Activated naive CD4-positive, alpha-beta T cell treated with anti-CD3 and anti-CD28 coated beads, Interleukin-2, amount 50 U/mL, for 72 hours (primary cell): Measurements from ENCODE around the gene SIVA1. TPM values are rescaled to one million over a fixed set of nuclear protein-coding genes. Genes with fewer than 3 reads are reported as not detected.

Experiments
- ATAC-seq, 2 donors: fragments of 150-1000 bp; cut with Tn5 transposase; 2 replicates each; pipeline ENCODE4 v1.10.0; 2021; ENCODE audit warnings: mild to moderate bottlenecking in 2 of 2, moderate library complexity in 2 of 2
- DNase-seq, 2 donors: peaks; one replicate each; pipeline ENCODE4 v3.0.0; 2021 to 2022; ENCODE audit warnings: low spot score in 2 of 2
- H3K27ac Mint-ChIP-seq, 2 donors: one replicate each; pipeline ENCODE4 v1.8.0; 2022; ENCODE audit warnings: mild to moderate bottlenecking in 2 of 2, mixed read lengths in 2 of 2
- H3K36me3 Mint-ChIP-seq, 2 donors: one replicate each; pipeline ENCODE4 v1.8.0; 2022; ENCODE audit warnings: mixed read lengths in 2 of 2
- H3K9me3 Mint-ChIP-seq, 2 donors: one replicate each; pipeline ENCODE4 v1.8.0; 2022; ENCODE audit warnings: mixed read lengths in 2 of 2
- total RNA-seq, 2 donors: library from RNA; stranded (reverse); gene quantifications; one replicate each; pipeline ENCODE4 v1.2.3, GENCODE V29; 2022

SIVA1 gene
- total RNA-seq, 2 donors from 2014 or later: 86.1 to 87.1 TPM

- ATAC-seq (no peak), DNase-seq (no peak)
- no peak overlapping the region for H3K27ac Mint-ChIP-seq
- no peaks in the 10 kb centered on the region for H3K36me3 Mint-ChIP-seq
- no peaks in the 10 kb centered on the region for H3K9me3 Mint-ChIP-seq
These were observed 23.1 kb upstream of the SIVA1 start for GRCh38 chr14:104729835-104730181.

- H3K36me3 Mint-ChIP-seq: no peaks in the 10 kb centered on the region
These were observed 22.5 kb upstream of the SIVA1 start for GRCh38 chr14:104730487-104730886.

GRCh38 chr14:104731320-104732294 is 21.3 kb upstream of the SIVA1 start:
- H3K27ac Mint-ChIP-seq: no peak overlapping the region
- ATAC-seq: no peak
- DNase-seq: no peak
- no peaks in the 10 kb centered on the region for H3K36me3 Mint-ChIP-seq
- H3K9me3 Mint-ChIP-seq: no peaks in the 10 kb centered on the region

More at GRCh38 chr14:104730487-104730886, 22.5 kb upstream of the SIVA1 start:
- DNase-seq (no peak), ATAC-seq (no peak)
- H3K9me3 Mint-ChIP-seq: no peaks in the 10 kb centered on the region
- H3K27ac Mint-ChIP-seq: peak overlapping the region in 1 of 2 donors; percentile 50

GRCh38 chr14:104732355-104732804 is 20.6 kb upstream of the SIVA1 start:
- H3K27ac Mint-ChIP-seq: no peak overlapping the region
- H3K9me3 Mint-ChIP-seq: no peaks in the 10 kb centered on the region
- ATAC-seq (no peak), DNase-seq (no peak)
- H3K36me3 Mint-ChIP-seq: no peaks in the 10 kb centered on the region

GRCh38 chr14:104732931-104733681 is 19.8 kb upstream of the SIVA1 start:
- Mint-ChIP-seq H3K9me3 (no peaks in the 10 kb centered on the region), H3K36me3 (no peaks in the 10 kb centered on the region), H3K27ac (no peak overlapping the region)
- ATAC-seq (no peak), DNase-seq (no peak)

- no peaks in the 10 kb centered on the region for H3K36me3 Mint-ChIP-seq
- no peaks in the 10 kb centered on the region for H3K9me3 Mint-ChIP-seq
- ATAC-seq: no peak
These were observed 18.8 kb upstream of the SIVA1 start for GRCh38 chr14:104734051-104734587.

GRCh38 chr14:104734601-104734990 is 18.4 kb upstream of the SIVA1 start:
- ATAC-seq (no peak), DNase-seq (no peak)
- no peaks in the 10 kb centered on the region for H3K9me3 Mint-ChIP-seq
- no peaks in the 10 kb centered on the region for H3K36me3 Mint-ChIP-seq
- no peak overlapping the region for H3K27ac Mint-ChIP-seq

More at GRCh38 chr14:104734051-104734587, 18.8 kb upstream of the SIVA1 start:
- no peak for DNase-seq
- H3K27ac Mint-ChIP-seq: no peak overlapping the region

GRCh38 chr14:104734991-104735779 is 17.8 kb upstream of the SIVA1 start:
- H3K36me3 Mint-ChIP-seq: no peaks in the 10 kb centered on the region
- no peak for ATAC-seq
- DNase-seq: no peak
- no peak overlapping the region for H3K27ac Mint-ChIP-seq
- H3K9me3 Mint-ChIP-seq: no peaks in the 10 kb centered on the region

GRCh38 chr14:104735830-104736642 is 16.9 kb upstream of the SIVA1 start:
- H3K27ac Mint-ChIP-seq: no peak overlapping the region
- H3K36me3 Mint-ChIP-seq: no peaks in the 10 kb centered on the region
- ATAC-seq: no peak
- no peak for DNase-seq
- no peaks in the 10 kb centered on the region for H3K9me3 Mint-ChIP-seq

- DNase-seq: no peak
- ATAC-seq: no peak
- no peaks in the 10 kb centered on the region for H3K9me3 Mint-ChIP-seq
- H3K27ac Mint-ChIP-seq: no peak overlapping the region
- no peaks in the 10 kb centered on the region for H3K36me3 Mint-ChIP-seq
These were observed 14.4 kb upstream of the SIVA1 start for GRCh38 chr14:104738375-104739019.

- H3K27ac Mint-ChIP-seq: no peak overlapping the region
- no peak for ATAC-seq
- no peaks in the 10 kb centered on the region for H3K36me3 Mint-ChIP-seq
- no peaks in the 10 kb centered on the region for H3K9me3 Mint-ChIP-seq
- no peak for DNase-seq
These were observed 13.9 kb upstream of the SIVA1 start for GRCh38 chr14:104739026-104739425.

- no peak for DNase-seq
- no peak for ATAC-seq
- Mint-ChIP-seq H3K27ac (no peak overlapping the region), H3K9me3 (no peaks in the 10 kb centered on the region), H3K36me3 (no peaks in the 10 kb centered on the region)
These were observed 13.1 kb upstream of the SIVA1 start for GRCh38 chr14:104739546-104740516.

GRCh38 chr14:104741108-104741802 is 11.7 kb upstream of the SIVA1 start:
- no peak overlapping the region for H3K27ac Mint-ChIP-seq
- DNase-seq: no peak
- no peaks in the 10 kb centered on the region for H3K9me3 Mint-ChIP-seq
- ATAC-seq: no peak
- H3K36me3 Mint-ChIP-seq: no peaks in the 10 kb centered on the region

- H3K27ac Mint-ChIP-seq: no peak overlapping the region
- H3K9me3 Mint-ChIP-seq: no peaks in the 10 kb centered on the region
- H3K36me3 Mint-ChIP-seq: no peaks in the 10 kb centered on the region
- ATAC-seq: no peak
- no peak for DNase-seq
These were observed 11.1 kb upstream of the SIVA1 start for GRCh38 chr14:104741803-104742251.
